K562 (cell line): ENCODE data around the gene AS3MT. TPM values are rescaled to one million over a fixed set of nuclear protein-coding genes. Genes with fewer than 3 reads are reported as not detected.

Experiments used
- ATAC-seq: fragments of 200-7000 bp; cut with Tn5 transposase; 3 replicates; pipeline ENCODE4 v1.9.1; 2020; ENCODE audit warnings: moderate library complexity
- BruUV-seq: library from RNA; stranded (reverse); fragments of 400-500 nt; replicated peaks from 2 replicates; lab custom pipeline; 2021; lab: Mats Ljungman, UMichigan
- CTCF ChIA-PET: fragments of 300-600 bp; formaldehyde crosslinking; extraction: SDS; loops from one replicate; lab custom pipeline; 2021; ENCODE audit warnings: low intra/inter-chr PET ratio; lab: Yijun Ruan, JAX
- POLR2A ChIA-PET: fragments of 300-600, 350-650 bp; sonication (Branson Sonifier 250); formaldehyde crosslinking; extraction: SDS; loops from one replicate; lab custom pipeline; 2021; ENCODE audit warnings: antibody characterized with exemption, inconsistent platforms; lab: Yijun Ruan, JAX
- DNase-seq, 4 experiments: peaks; one replicate each; pipeline versions ENCODE4 v3.0.0 to v3.0.0-alpha.2; 2011 to 2018; ENCODE audit warnings: low spot score in 3 of 4, mixed read lengths in 3 of 4; ENCODE audit errors: extremely low read depth in 1 of 4
- FAIRE-seq: peaks from 2 replicates; lab custom pipeline; 2011; peaks lifted over from hg19 to GRCh38; lab: Jason Lieb, UNC
- H2AFZ ChIP-seq: 2 replicates; pipeline ENCODE4 v1.6.0; 2011; ENCODE audit warnings: low read depth, low read length, control low read depth, inconsistent platforms
- H3K27ac ChIP-seq: fragments of 200-600 bp; 3 replicates; pipeline ENCODE4 v1.8.0; 2011; ENCODE audit warnings: low read depth, mild to moderate bottlenecking, control low read depth, inconsistent platforms, low read length, moderate library complexity, mixed read lengths; ENCODE audit errors: extremely low read depth
- H3K27me3 ChIP-seq, 2 experiments: fragments of 300-600 bp in 1 of 2; 2 replicates in 1 of 2; 3 replicates in 1 of 2; pipeline versions ENCODE4 v1.6.0 to v1.8.0; 2011; ENCODE audit warnings: inconsistent platforms in 2 of 2, low read length in 2 of 2, mild to moderate bottlenecking in 1 of 2, mixed read lengths in 1 of 2, moderate library complexity in 1 of 2; ENCODE audit not compliant: control insufficient read depth in 2 of 2, insufficient read depth in 2 of 2
- H3K36me3 ChIP-seq: fragments of 300-600 bp; 3 replicates; pipeline ENCODE4 v1.8.0; 2011; ENCODE audit warnings: mild to moderate bottlenecking, low read length, inconsistent platforms; ENCODE audit not compliant: control insufficient read depth, insufficient read depth
- H3K4me1 ChIP-seq, 2 experiments: fragments of 200-600 bp in 1 of 2; replicated peaks in 1 of 2; 2 replicates in 1 of 2; 3 replicates in 1 of 2; pipeline versions ENCODE4 v1.5.1 to v1.8.0; 2011; ENCODE audit warnings: inconsistent platforms in 2 of 2, low read length in 2 of 2, mild to moderate bottlenecking in 1 of 2, mixed read lengths in 1 of 2, moderate library complexity in 1 of 2; ENCODE audit not compliant: control insufficient read depth in 2 of 2, insufficient read depth in 2 of 2
- H3K4me2 ChIP-seq: 2 replicates; pipeline ENCODE4 v1.6.1; 2011; ENCODE audit warnings: low read length, control low read depth, inconsistent platforms, mixed read lengths; ENCODE audit not compliant: insufficient read depth
- H3K4me3 ChIP-seq: fragments of 200-600 bp; sonication (generic), shearing (Covaris generic); 2 replicates; pipeline ENCODE4 v1.5.1; 2016; ENCODE audit warnings: control low read depth, inconsistent platforms
- H3K79me2 ChIP-seq: fragments of 200-600 bp; 3 replicates; pipeline ENCODE4 v1.8.0; 2011; ENCODE audit warnings: low read length, inconsistent platforms; ENCODE audit not compliant: control insufficient read depth, insufficient read depth
- H3K9ac ChIP-seq, 2 experiments: 2 replicates each; pipeline versions ENCODE4 v1.6.0 to v1.6.1; 2011; ENCODE audit warnings: low read depth in 2 of 2, low read length in 2 of 2, control low read depth in 1 of 2, inconsistent platforms in 1 of 2, mild to moderate bottlenecking in 1 of 2, mixed read lengths in 1 of 2; ENCODE audit not compliant: insufficient read depth in 1 of 2
- H3K9me1 ChIP-seq: one replicate; pipeline ENCODE4 v1.6.0; 2011; ENCODE audit warnings: inconsistent platforms, mild to moderate bottlenecking, low read length, moderate library complexity; ENCODE audit not compliant: control insufficient read depth, insufficient read depth
- H3K9me3 ChIP-seq: replicated peaks from 2 replicates; pipeline ENCODE4 v1.5.1; 2011; ENCODE audit warnings: low read depth, low read length, inconsistent platforms; ENCODE audit not compliant: control insufficient read depth, insufficient read depth
- H4K20me1 ChIP-seq: replicated peaks from 2 replicates; pipeline ENCODE4 v1.6.1; 2011; ENCODE audit warnings: low read length, inconsistent platforms, mixed read lengths; ENCODE audit not compliant: control insufficient read depth, insufficient read depth
- CBFA2T3 ChIP-seq: fragments of 450-650 bp; IDR thresholded peaks from 2 replicates; pipeline ENCODE4 v1.6.1; 2017
- EHMT2 ChIP-seq: fragments of 450-650 bp; IDR thresholded peaks from 2 replicates; pipeline ENCODE4 v1.6.1; 2018; ENCODE audit warnings: antibody characterized with exemption
- HMG20A ChIP-seq: fragments of 450-650 bp; formaldehyde crosslinking; conservative IDR thresholded peaks from 2 replicates; pipeline ENCODE4 v1.4.0; 2020; ENCODE audit warnings: mild to moderate bottlenecking, mixed read lengths
- MCM2 ChIP-seq: fragments of 450-650 bp; IDR thresholded peaks from 2 replicates; pipeline ENCODE4 v1.6.1; 2017; ENCODE audit warnings: low read depth, mild to moderate bottlenecking
- MXI1 ChIP-seq: IDR thresholded peaks from 2 replicates; pipeline ENCODE4 v1.6.1; 2011; ENCODE audit warnings: low read depth, mild to moderate bottlenecking, improper control_type of control experiment, low read length
- PCBP1 ChIP-seq: fragments of 200-400 bp; formaldehyde crosslinking; IDR thresholded peaks from 2 replicates; pipeline ENCODE4 v1.6.1; 2018; ENCODE audit warnings: mild to moderate bottlenecking, low read depth, low read length; ENCODE audit not compliant: poor library complexity, severe bottlenecking
- PREB ChIP-seq: sonication (generic); formaldehyde crosslinking; IDR thresholded peaks from 2 replicates; pipeline ENCODE4 v1.8.1; 2023; ENCODE audit warnings: mild to moderate bottlenecking, missing genetic modification reagents
- SP2 ChIP-seq: IDR thresholded peaks from 2 replicates; pipeline ENCODE4 v1.6.1; 2011; ENCODE audit warnings: mild to moderate bottlenecking, low read depth, low read length, moderate library complexity; ENCODE audit not compliant: poor library complexity, severe bottlenecking; ENCODE audit errors: extremely low read depth
- STAT5A ChIP-seq: IDR thresholded peaks from 2 replicates; pipeline ENCODE4 v1.6.1; 2012; ENCODE audit warnings: low read length, inconsistent platforms, borderline replicate concordance
- XRCC3 ChIP-seq: fragments of 450-650 bp; IDR thresholded peaks from 2 replicates; pipeline ENCODE4 v1.6.1; 2017; ENCODE audit warnings: mild to moderate bottlenecking, moderate library complexity
- ZC3H8 ChIP-seq: fragments of 450-650 bp; IDR thresholded peaks from 2 replicates; pipeline ENCODE4 v1.6.1; 2017
- ZNF639 ChIP-seq, 2 experiments: fragments of 200-800 bp in 1 of 2; sonication (Bioruptor generic) in 1 of 2; sonication (generic) in 1 of 2; formaldehyde crosslinking in 1 of 2; IDR thresholded peaks in 1 of 2; conservative IDR thresholded peaks in 1 of 2; 2 replicates each; pipeline versions ENCODE4 v1.5.0 to v1.6.1; 2016 to 2020; ENCODE audit warnings: missing compliant biosample characterization in 1 of 2, missing genetic modification characterization in 1 of 2, missing genetic modification reagents in 1 of 2
- ZNF766 ChIP-seq: fragments of 200-800 bp; sonication (Bioruptor generic); conservative IDR thresholded peaks from 2 replicates; pipeline ENCODE4 v1.6.1; 2016; ENCODE audit warnings: missing genetic modification characterization, missing compliant biosample characterization
- WGBS: fragments of 100-300 bp; shearing (Covaris generic); methylation state at CpG from one replicate; pipeline ENCODE4 v1.1.6; 2016; ENCODE audit warnings: low coverage, mixed read lengths; ENCODE audit not compliant: insufficient coverage; ENCODE audit errors: missing lambda C conversion rate; 5-methylcytosine and 5-hydroxymethylcytosine counted together
- in situ Hi-C: fragments of 300-500 bp; cut with MboI; formaldehyde crosslinking; loops from 4 replicates; pipeline ENCODE4 v1.15.0; 2018; ENCODE audit warnings: inconsistent platforms, mixed read lengths
- intact Hi-C: fragments of 100-400 bp; cut with micrococcal nuclease; formaldehyde crosslinking; loops from 2 replicates; pipeline ENCODE4 v1.14.2; 2022
- polyA plus RNA-seq, 8 experiments: library from polyadenylated mRNA; depleted of rRNA in 4 of 8; stranded (reverse) in 5 of 8; unstranded in 3 of 8; fragments of >200 nt; fragmentation: Nextera tagmentation in 2 of 8; fragmentation: Illumina TruSeq in 1 of 8; extraction: Ambion mirVana in 2 of 8; extraction: Trizol in 1 of 8; gene quantifications; 2 replicates each; pipeline versions ENCODE4 v1.2.1 to v1.2.3, GENCODE V29; 2011 to 2014; ENCODE audit warnings: inconsistent platforms in 1 of 8, missing spikeins in 1 of 8
- total RNA-seq, 7 experiments: library from RNA; depleted of rRNA in 6 of 7; stranded (reverse); fragments of >200 nt in 6 of 7; fragmentation: Illumina TruSeq in 2 of 7; extraction: Trizol in 2 of 7; gene quantifications; 2 replicates each; pipeline versions ENCODE4 v1.2.1 to v1.2.3, GENCODE V29; 2011 to 2021; ENCODE audit warnings: low replicate concordance in 1 of 7

AS3MT gene
- total and polyA plus RNA-seq, 9 of the 15 experiments (the other 6 are each of a cell fraction or from before 2014, with no cell fraction given): 0.04 to 0.33 (median 0.19) TPM; not detected in 2

GRCh38 chr10:102868911-102869257 lies 386 bp upstream of the AS3MT start:
- DNase-seq (no peak), FAIRE-seq (no peak), ATAC-seq (no peak)
- Histone ChIP-seq H3K79me2 (no peaks in the 10 kb centered on the region), H4K20me1 (no peaks in the 10 kb centered on the region), H3K9ac (no peak overlapping the region), H3K9me1 (no peaks in the 10 kb centered on the region), H3K4me1 (no peaks in the 10 kb centered on the region; a peak in 3 of 5 replicates), H3K9me3 (no peaks in the 10 kb centered on the region), H3K27me3 (no peaks in the 10 kb centered on the region), H3K4me2 (no peak overlapping the region), H3K36me3 (peaks cover 2% of the 10 kb centered on the region; the same call in 1 of the 3 replicates), H3K27ac (no peak overlapping the region), H3K4me3 (no peak overlapping the region), H2AFZ (no peak overlapping the region)
- no TSS peak for BruUV-seq
- no peak for TF ChIP-seq HMG20A (CRISPR knock-in tag)
- no peak for TF ChIP-seq PREB (CRISPR knock-in tag)
- TF ChIP-seq ZNF639 (CRISPR knock-in tag; conservative IDR thresholded peaks at IDR 0.05 in 1 of 2, IDR thresholded peaks at IDR 0.05 in 1 of 2): no peak
- TF ChIP-seq STAT5A: no peak
- TF ChIP-seq MCM2: no peak
- no peak for TF ChIP-seq CBFA2T3
- no peak for TF ChIP-seq ZNF766
- TF ChIP-seq PCBP1: no peak
- TF ChIP-seq SP2: no peak
- no peak for TF ChIP-seq XRCC3
- TF ChIP-seq MXI1: no peak
- TF ChIP-seq EHMT2: no peak
- no peak for TF ChIP-seq ZC3H8
- in situ Hi-C loops: no loop called here
- intact Hi-C loops: no loop called here
- ChIA-PET POLR2A (no interaction called here), CTCF (no interaction called here)
- WGBS: 96% methylated on average over 4 of the region's 5 CpGs
